K562 (cell line): ENCODE data around the gene CLDN10. TPM values are rescaled to one million over a fixed set of nuclear protein-coding genes. Genes with fewer than 3 reads are reported as not detected.

ENCODE experiments used
- ATAC-seq: fragments of 200-7000 bp; cut with Tn5 transposase; 3 replicates; pipeline ENCODE4 v1.9.1; 2020; ENCODE audit warnings: moderate library complexity
- BruUV-seq: library from RNA; stranded (reverse); fragments of 400-500 nt; replicated peaks from 2 replicates; lab custom pipeline; 2021; lab: Mats Ljungman, UMichigan
- CTCF ChIA-PET: fragments of 300-600 bp; formaldehyde crosslinking; extraction: SDS; loops from one replicate; lab custom pipeline; 2021; ENCODE audit warnings: low intra/inter-chr PET ratio; lab: Yijun Ruan, JAX
- POLR2A ChIA-PET: fragments of 300-600, 350-650 bp; sonication (Branson Sonifier 250); formaldehyde crosslinking; extraction: SDS; loops from one replicate; lab custom pipeline; 2021; ENCODE audit warnings: antibody characterized with exemption, inconsistent platforms; lab: Yijun Ruan, JAX
- DNase-seq, 4 experiments: peaks; one replicate each; pipeline versions ENCODE4 v3.0.0 to v3.0.0-alpha.2; 2011 to 2018; ENCODE audit warnings: low spot score in 3 of 4, mixed read lengths in 3 of 4; ENCODE audit errors: extremely low read depth in 1 of 4
- FAIRE-seq: peaks from 2 replicates; lab custom pipeline; 2011; peaks lifted over from hg19 to GRCh38; lab: Jason Lieb, UNC
- H2AFZ ChIP-seq: 2 replicates; pipeline ENCODE4 v1.6.0; 2011; ENCODE audit warnings: low read depth, low read length, control low read depth, inconsistent platforms
- H3K27ac ChIP-seq: fragments of 200-600 bp; 3 replicates; pipeline ENCODE4 v1.8.0; 2011; ENCODE audit warnings: low read depth, mild to moderate bottlenecking, control low read depth, inconsistent platforms, low read length, moderate library complexity, mixed read lengths; ENCODE audit errors: extremely low read depth
- H3K27me3 ChIP-seq, 2 experiments: fragments of 300-600 bp in 1 of 2; 2 replicates in 1 of 2; 3 replicates in 1 of 2; pipeline versions ENCODE4 v1.6.0 to v1.8.0; 2011; ENCODE audit warnings: inconsistent platforms in 2 of 2, low read length in 2 of 2, mild to moderate bottlenecking in 1 of 2, mixed read lengths in 1 of 2, moderate library complexity in 1 of 2; ENCODE audit not compliant: control insufficient read depth in 2 of 2, insufficient read depth in 2 of 2
- H3K36me3 ChIP-seq: fragments of 300-600 bp; 3 replicates; pipeline ENCODE4 v1.8.0; 2011; ENCODE audit warnings: mild to moderate bottlenecking, low read length, inconsistent platforms; ENCODE audit not compliant: control insufficient read depth, insufficient read depth
- H3K4me1 ChIP-seq, 2 experiments: fragments of 200-600 bp in 1 of 2; replicated peaks in 1 of 2; 2 replicates in 1 of 2; 3 replicates in 1 of 2; pipeline versions ENCODE4 v1.5.1 to v1.8.0; 2011; ENCODE audit warnings: inconsistent platforms in 2 of 2, low read length in 2 of 2, mild to moderate bottlenecking in 1 of 2, mixed read lengths in 1 of 2, moderate library complexity in 1 of 2; ENCODE audit not compliant: control insufficient read depth in 2 of 2, insufficient read depth in 2 of 2
- H3K4me2 ChIP-seq: 2 replicates; pipeline ENCODE4 v1.6.1; 2011; ENCODE audit warnings: low read length, control low read depth, inconsistent platforms, mixed read lengths; ENCODE audit not compliant: insufficient read depth
- H3K4me3 ChIP-seq: fragments of 200-600 bp; sonication (generic), shearing (Covaris generic); 2 replicates; pipeline ENCODE4 v1.5.1; 2016; ENCODE audit warnings: control low read depth, inconsistent platforms
- H3K79me2 ChIP-seq: fragments of 200-600 bp; 3 replicates; pipeline ENCODE4 v1.8.0; 2011; ENCODE audit warnings: low read length, inconsistent platforms; ENCODE audit not compliant: control insufficient read depth, insufficient read depth
- H3K9ac ChIP-seq, 2 experiments: 2 replicates each; pipeline versions ENCODE4 v1.6.0 to v1.6.1; 2011; ENCODE audit warnings: low read depth in 2 of 2, low read length in 2 of 2, control low read depth in 1 of 2, inconsistent platforms in 1 of 2, mild to moderate bottlenecking in 1 of 2, mixed read lengths in 1 of 2; ENCODE audit not compliant: insufficient read depth in 1 of 2
- H3K9me1 ChIP-seq: one replicate; pipeline ENCODE4 v1.6.0; 2011; ENCODE audit warnings: inconsistent platforms, mild to moderate bottlenecking, low read length, moderate library complexity; ENCODE audit not compliant: control insufficient read depth, insufficient read depth
- H3K9me3 ChIP-seq: replicated peaks from 2 replicates; pipeline ENCODE4 v1.5.1; 2011; ENCODE audit warnings: low read depth, low read length, inconsistent platforms; ENCODE audit not compliant: control insufficient read depth, insufficient read depth
- H4K20me1 ChIP-seq: replicated peaks from 2 replicates; pipeline ENCODE4 v1.6.1; 2011; ENCODE audit warnings: low read length, inconsistent platforms, mixed read lengths; ENCODE audit not compliant: control insufficient read depth, insufficient read depth
- GTF2E2 ChIP-seq: fragments of 200-800 bp; sonication (Bioruptor generic); IDR thresholded peaks from 2 replicates; pipeline ENCODE4 v1.6.1; 2016; ENCODE audit warnings: missing genetic modification characterization, missing compliant biosample characterization
- KLF1 ChIP-seq: fragments of 450-650 bp; IDR thresholded peaks from 2 replicates; pipeline ENCODE4 v1.6.1; 2016; ENCODE audit warnings: missing genetic modification characterization, missing compliant biosample characterization
- MCM2 ChIP-seq: fragments of 450-650 bp; IDR thresholded peaks from 2 replicates; pipeline ENCODE4 v1.6.1; 2017; ENCODE audit warnings: low read depth, mild to moderate bottlenecking
- ZFPM2 ChIP-seq: fragments of 250-450 bp; sonication (Bioruptor Pico); IDR thresholded peaks from 2 replicates; pipeline ENCODE4 v1.5.1; 2022; ENCODE audit warnings: mild to moderate bottlenecking
- ZNF41 ChIP-seq: fragments of 250-450 bp; sonication (Bioruptor Pico); conservative IDR thresholded peaks from 2 replicates; pipeline ENCODE4 v1.4.0; 2020; ENCODE audit warnings: mild to moderate bottlenecking
- WGBS: fragments of 100-300 bp; shearing (Covaris generic); methylation state at CpG from one replicate; pipeline ENCODE4 v1.1.6; 2016; ENCODE audit warnings: low coverage, mixed read lengths; ENCODE audit not compliant: insufficient coverage; ENCODE audit errors: missing lambda C conversion rate; 5-methylcytosine and 5-hydroxymethylcytosine counted together
- in situ Hi-C: fragments of 300-500 bp; cut with MboI; formaldehyde crosslinking; loops from 4 replicates; pipeline ENCODE4 v1.15.0; 2018; ENCODE audit warnings: inconsistent platforms, mixed read lengths
- intact Hi-C: fragments of 100-400 bp; cut with micrococcal nuclease; formaldehyde crosslinking; loops from 2 replicates; pipeline ENCODE4 v1.14.2; 2022
- polyA plus RNA-seq, 8 experiments: library from polyadenylated mRNA; depleted of rRNA in 4 of 8; stranded (reverse) in 5 of 8; unstranded in 3 of 8; fragments of >200 nt; fragmentation: Nextera tagmentation in 2 of 8; fragmentation: Illumina TruSeq in 1 of 8; extraction: Ambion mirVana in 2 of 8; extraction: Trizol in 1 of 8; gene quantifications; 2 replicates each; pipeline versions ENCODE4 v1.2.1 to v1.2.3, GENCODE V29; 2011 to 2014; ENCODE audit warnings: inconsistent platforms in 1 of 8, missing spikeins in 1 of 8
- total RNA-seq, 7 experiments: library from RNA; depleted of rRNA in 6 of 7; stranded (reverse); fragments of >200 nt in 6 of 7; fragmentation: Illumina TruSeq in 2 of 7; extraction: Trizol in 2 of 7; gene quantifications; 2 replicates each; pipeline versions ENCODE4 v1.2.1 to v1.2.3, GENCODE V29; 2011 to 2021; ENCODE audit warnings: low replicate concordance in 1 of 7

The CLDN10 gene
- total and polyA plus RNA-seq, 9 of the 15 experiments (the other 6 are each of a cell fraction or from before 2014, with no cell fraction given) = not detected

GRCh38 chr13:95615539-95615938 is 63.0 kb downstream of the CLDN10 start:
- peaks cover 3 to 15% of the 10 kb centered on the region in 2 experiments; a peak in 3 of 5 replicates for H3K27me3 ChIP-seq
- WGBS = 0% methylated on average over 3 of the region's 3 CpGs
- in situ Hi-C loops = loop anchor here (10.0 kb wide), 1 partner anchor 219 kb away; no protein-coding TSS in a partner anchor
- no peak for DNase-seq
- FAIRE-seq = no peak
- H2AFZ ChIP-seq = no peak overlapping the region
- H3K79me2 ChIP-seq = no peaks in the 10 kb centered on the region
- CTCF ChIA-PET = no interaction called here
- no peak overlapping the region for H3K4me3 ChIP-seq
- POLR2A ChIA-PET = no interaction called here
- H3K9ac ChIP-seq = no peak overlapping the region
- no peaks in the 10 kb centered on the region for H3K9me3 ChIP-seq
- no peak for TF ChIP-seq GTF2E2 (tag)
- H3K27ac ChIP-seq = no peak overlapping the region
- intact Hi-C loops = no loop called here
- no TSS peak for BruUV-seq
- no peak overlapping the region for H3K4me2 ChIP-seq
- no peak for ATAC-seq
- H3K4me1 ChIP-seq = no peaks in the 10 kb centered on the region
- no peaks in the 10 kb centered on the region for H3K9me1 ChIP-seq
- no peaks in the 10 kb centered on the region for H3K36me3 ChIP-seq
- H4K20me1 ChIP-seq = no peaks in the 10 kb centered on the region

GRCh38 chr13:95620030-95620824 is 67.7 kb downstream of the CLDN10 start:
- Histone ChIP-seq H3K9me1 (no peaks in the 10 kb centered on the region), H3K9ac (no peak overlapping the region), H3K27ac (no peak overlapping the region), H2AFZ (no peak overlapping the region), H3K9me3 (no peaks in the 10 kb centered on the region), H3K36me3 (no peaks in the 10 kb centered on the region), H3K27me3 (peaks cover 0 to 15% of the 10 kb centered on the region in 2 experiments; a peak in 3 of 5 replicates), H3K4me1 (no peaks in the 10 kb centered on the region), H3K4me2 (no peak overlapping the region), H4K20me1 (no peaks in the 10 kb centered on the region), H3K79me2 (no peaks in the 10 kb centered on the region)
- no peak for DNase-seq
- in situ Hi-C loops = no loop called here
- no peak for FAIRE-seq
- ChIA-PET CTCF (no interaction called here), POLR2A (interaction anchor here (0.7 to 1.4 kb wide), 2 partner anchors 16 to 312 kb away, joined by 3 read pairs; no protein-coding TSS in a partner anchor)
- BruUV-seq = no TSS peak
- 0% methylated on average over 2 of the region's 2 CpGs for WGBS
- no peak for TF ChIP-seq KLF1 (tag)
- no peak for TF ChIP-seq ZFPM2 (CRISPR knock-in tag)
- TF ChIP-seq MCM2 = no peak
- TF ChIP-seq ZNF41 (CRISPR knock-in tag) = no peak
- TF ChIP-seq, all 486 proteins: peak for 0
- intact Hi-C loops = loop anchor here (5.0 to 10.0 kb wide), 5 partner anchors 42 to 1345 kb away; no protein-coding TSS in a partner anchor
- no peak for ATAC-seq
- H3K4me3 ChIP-seq = no peak overlapping the region
